ENCODE data around the gene KIN.

DNA sequence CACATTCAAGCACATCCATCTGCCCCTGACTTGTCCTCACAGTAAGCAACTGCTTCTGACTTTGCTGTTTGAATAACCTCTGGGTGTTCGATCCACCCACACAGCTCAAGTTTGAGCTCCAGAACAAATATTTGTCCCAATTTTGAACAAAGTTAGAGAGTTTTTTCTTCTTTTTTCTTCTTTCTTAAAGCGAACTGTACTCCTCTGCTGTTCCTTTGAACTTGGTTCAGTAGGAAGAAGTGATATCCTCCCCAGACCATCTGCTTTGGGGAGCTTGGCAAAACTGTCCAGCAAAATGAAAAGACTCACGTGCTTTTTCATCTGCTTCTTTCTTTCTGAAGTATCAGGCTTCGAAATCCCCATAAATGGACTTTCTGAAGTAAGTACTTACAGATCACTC is 84.7 kb downstream of the KIN start, which contains the start of gene ITIH2:
- TF ChIP-seq, protein P1, sequence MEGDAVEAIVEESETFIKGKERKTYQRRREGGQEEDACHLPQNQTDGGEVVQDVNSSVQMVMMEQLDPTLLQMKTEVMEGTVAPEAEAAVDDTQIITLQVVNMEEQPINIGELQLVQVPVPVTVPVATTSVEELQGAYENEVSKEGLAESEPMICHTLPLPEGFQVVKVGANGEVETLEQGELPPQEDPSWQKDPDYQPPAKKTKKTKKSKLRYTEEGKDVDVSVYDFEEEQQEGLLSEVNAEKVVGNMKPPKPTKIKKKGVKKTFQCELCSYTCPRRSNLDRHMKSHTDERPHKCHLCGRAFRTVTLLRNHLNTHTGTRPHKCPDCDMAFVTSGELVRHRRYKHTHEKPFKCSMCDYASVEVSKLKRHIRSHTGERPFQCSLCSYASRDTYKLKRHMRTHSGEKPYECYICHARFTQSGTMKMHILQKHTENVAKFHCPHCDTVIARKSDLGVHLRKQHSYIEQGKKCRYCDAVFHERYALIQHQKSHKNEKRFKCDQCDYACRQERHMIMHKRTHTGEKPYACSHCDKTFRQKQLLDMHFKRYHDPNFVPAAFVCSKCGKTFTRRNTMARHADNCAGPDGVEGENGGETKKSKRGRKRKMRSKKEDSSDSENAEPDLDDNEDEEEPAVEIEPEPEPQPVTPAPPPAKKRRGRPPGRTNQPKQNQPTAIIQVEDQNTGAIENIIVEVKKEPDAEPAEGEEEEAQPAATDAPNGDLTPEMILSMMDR (conservative IDR thresholded peaks at IDR 0.05; ENCODE audit: low read depth, low read length): no peak
- TF ChIP-seq POLR2A (IDR thresholded peaks at IDR 0.05; ENCODE audit: low read depth, low read length) (no peak), CEBPB (IDR thresholded peaks at IDR 0.05; ENCODE audit: low read depth, low read length) (no peak), RCOR1 (IDR thresholded peaks at IDR 0.05; ENCODE audit: insufficient replicate concordance, low read length) (no peak), MXI1 (IDR thresholded peaks at IDR 0.05; ENCODE audit: borderline replicate concordance, low read depth, low read length) (no peak), SMC3 (IDR thresholded peaks at IDR 0.05; ENCODE audit: low read depth, low read length) (no peak)

Data from IMR-90 (cell line).